ENCODE results near the gene CZIB. TPM values are rescaled to one million over a fixed set of nuclear protein-coding genes. Genes with fewer than 3 reads are reported as not detected.
"Not testable (repeated sequence)": the region's sequence is repeated elsewhere in the genome, so short reads cannot be mapped to it uniquely, and the experiment has no call there.

Gene CZIB
- total and polyA plus RNA-seq, 2 of the 13 experiments (the other 11 are each of a cell fraction or from before 2014, with no cell fraction given), result 49.2 to 67.0 TPM

DNA sequence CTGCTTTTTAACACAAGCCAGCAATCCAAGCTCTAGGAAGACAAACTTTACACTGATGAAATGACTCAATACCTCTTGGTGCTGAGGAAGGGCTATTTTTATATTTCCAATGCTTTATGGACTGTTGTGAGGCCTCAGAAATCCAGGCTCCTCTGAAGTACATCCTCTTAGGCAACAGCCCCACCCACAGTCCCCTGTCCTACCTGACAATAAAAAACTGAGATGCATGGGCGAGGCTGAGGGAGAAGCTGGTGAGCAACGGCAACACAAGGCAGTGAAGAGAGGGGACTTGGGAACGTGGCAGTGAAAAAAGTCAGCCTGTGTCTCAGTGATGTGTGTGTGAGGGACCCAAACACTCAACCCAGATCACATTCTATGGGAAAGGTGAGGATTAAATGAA lies 33.9 kb downstream of the CZIB start:
- POLR2A ChIA-PET, result interaction anchor here (0.9 kb wide), 1 partner anchor 259 kb away, joined by 3 read pairs; the partner anchor contains the start of gene SCP2
- Histone ChIP-seq H3K27ac (ENCODE audit: extremely low read length, insufficient read depth, low read length) (no peak overlapping the region), H3K4me2 (ENCODE audit: low read depth, low read length) (no peak overlapping the region), H4K20me1 (ENCODE audit: insufficient read depth, low read length) (no peaks in the 10 kb centered on the region), H3K79me2 (ENCODE audit: insufficient read depth, low read length) (no peaks in the 10 kb centered on the region), H3K4me3 (replicated peaks in 1 of 3; ENCODE audit: insufficient read depth in 1 of 3, low read depth in 2 of 3, low read length in 3 of 3) (no peak overlapping the region), H3K9ac (ENCODE audit: insufficient read depth, low read depth, low read length) (no peak overlapping the region), H3K36me3 (replicated peaks in 1 of 2; ENCODE audit: control insufficient read depth in 1 of 2, insufficient read depth in 2 of 2, low read length in 2 of 2) (no peaks in the 10 kb centered on the region), H3K9me3 (ENCODE audit: low read length) (no peaks in the 10 kb centered on the region), H2AFZ (ENCODE audit: low read length) (no peak overlapping the region), H3K4me1 (ENCODE audit: insufficient read depth, low read length) (peaks cover 81% of the 10 kb centered on the region), H3K27me3 (ENCODE audit: control insufficient read depth in 1 of 2, insufficient read depth in 2 of 2, low read length in 2 of 2) (no peaks in the 10 kb centered on the region)
- BruUV-seq (replicated peaks), result no TSS peak
- TF ChIP-seq FOXP1 (IDR thresholded peaks at IDR 0.05) (no peak), FOXP1 (CRISPR knock-in tag; IDR thresholded peaks at IDR 0.05) (no peak), MIXL1 (CRISPR knock-in tag; IDR thresholded peaks at IDR 0.05) (no peak)
- TF ChIP-seq, protein P1, sequence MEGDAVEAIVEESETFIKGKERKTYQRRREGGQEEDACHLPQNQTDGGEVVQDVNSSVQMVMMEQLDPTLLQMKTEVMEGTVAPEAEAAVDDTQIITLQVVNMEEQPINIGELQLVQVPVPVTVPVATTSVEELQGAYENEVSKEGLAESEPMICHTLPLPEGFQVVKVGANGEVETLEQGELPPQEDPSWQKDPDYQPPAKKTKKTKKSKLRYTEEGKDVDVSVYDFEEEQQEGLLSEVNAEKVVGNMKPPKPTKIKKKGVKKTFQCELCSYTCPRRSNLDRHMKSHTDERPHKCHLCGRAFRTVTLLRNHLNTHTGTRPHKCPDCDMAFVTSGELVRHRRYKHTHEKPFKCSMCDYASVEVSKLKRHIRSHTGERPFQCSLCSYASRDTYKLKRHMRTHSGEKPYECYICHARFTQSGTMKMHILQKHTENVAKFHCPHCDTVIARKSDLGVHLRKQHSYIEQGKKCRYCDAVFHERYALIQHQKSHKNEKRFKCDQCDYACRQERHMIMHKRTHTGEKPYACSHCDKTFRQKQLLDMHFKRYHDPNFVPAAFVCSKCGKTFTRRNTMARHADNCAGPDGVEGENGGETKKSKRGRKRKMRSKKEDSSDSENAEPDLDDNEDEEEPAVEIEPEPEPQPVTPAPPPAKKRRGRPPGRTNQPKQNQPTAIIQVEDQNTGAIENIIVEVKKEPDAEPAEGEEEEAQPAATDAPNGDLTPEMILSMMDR (CRISPR knock-in tag; IDR thresholded peaks at IDR 0.05), result peak; percentile 33; the same call in 1 of the 2 replicates
- intact Hi-C loops (cut with micrococcal nuclease; ENCODE audit: unreplicated experiment) (loop anchor here (10.0 kb wide), 1 partner anchor 102 kb away; no protein-coding TSS in a partner anchor), in situ Hi-C loops (cut with HindIII; ENCODE audit: extremely low pct_ligation_motif_present, low pct_unique_long_range_greater_than_20kb) (loop anchor here (10.0 kb wide), 1 partner anchor 482 kb away; no protein-coding TSS in a partner anchor)
- CTCF ChIA-PET (ENCODE audit: low intra/inter-chr PET ratio, low total read pairs), result no interaction called here
- DNase-seq (ENCODE audit: low spot score) (no peak), FAIRE-seq (no peak), ATAC-seq (no peak)
- 59% methylated on average over 3 of the region's 3 CpGs for WGBS (ENCODE audit: low lambda C conversion rate)

DNA sequence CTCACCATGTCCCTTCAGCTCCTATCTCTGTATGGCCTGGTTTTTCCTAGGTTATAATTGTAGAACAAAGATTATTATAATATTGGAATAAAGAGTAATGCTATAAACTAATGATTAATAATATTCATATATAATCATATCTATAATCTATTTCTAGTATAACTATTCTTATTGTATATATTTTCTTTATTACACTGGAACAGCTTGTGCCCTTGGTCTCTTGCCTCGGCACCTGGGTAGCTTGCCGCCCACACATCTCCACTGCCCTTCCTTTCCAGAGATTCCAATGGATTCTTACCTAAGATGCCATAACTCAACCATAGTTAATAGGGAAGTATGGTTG lies 34.5 kb downstream of the CZIB start:
- H3K4me3 ChIP-seq (replicated peaks in 1 of 3; ENCODE audit: insufficient read depth in 1 of 3, low read depth in 2 of 3, low read length in 3 of 3); H3K79me2 ChIP-seq (ENCODE audit: insufficient read depth, low read length); H3K36me3 ChIP-seq (replicated peaks in 1 of 2; ENCODE audit: control insufficient read depth in 1 of 2, insufficient read depth in 2 of 2, low read length in 2 of 2); BruUV-seq (replicated peaks); H3K27ac ChIP-seq (ENCODE audit: extremely low read length, insufficient read depth, low read length); H3K27me3 ChIP-seq (ENCODE audit: control insufficient read depth in 1 of 2, insufficient read depth in 2 of 2, low read length in 2 of 2); H3K9me3 ChIP-seq (ENCODE audit: low read length); H4K20me1 ChIP-seq (ENCODE audit: insufficient read depth, low read length); DNase-seq (ENCODE audit: low spot score); H2AFZ ChIP-seq (ENCODE audit: low read length); FAIRE-seq; H3K4me2 ChIP-seq (ENCODE audit: low read depth, low read length); CTCF ChIA-PET (ENCODE audit: low intra/inter-chr PET ratio, low total read pairs); ATAC-seq; H3K9ac ChIP-seq (ENCODE audit: insufficient read depth, low read depth, low read length): not testable (repeated sequence)
- intact Hi-C loops (cut with micrococcal nuclease; ENCODE audit: unreplicated experiment), result loop anchor here (10.0 kb wide), 1 partner anchor 101 kb away; no protein-coding TSS in a partner anchor
- POLR2A ChIA-PET, result interaction anchor here (0.9 kb wide), 1 partner anchor 259 kb away, joined by 3 read pairs; the partner anchor contains the start of gene SCP2
- WGBS (ENCODE audit: low lambda C conversion rate), result 57% methylated on average over 2 of the region's 2 CpGs
- H3K4me1 ChIP-seq (ENCODE audit: insufficient read depth, low read length), result peaks cover 85% of the 10 kb centered on the region
- in situ Hi-C loops (cut with HindIII; ENCODE audit: extremely low pct_ligation_motif_present, low pct_unique_long_range_greater_than_20kb), result loop anchor here (10.0 kb wide), 1 partner anchor 481 kb away; no protein-coding TSS in a partner anchor

Data from HepG2 (cell line).